ENCODE results near the gene TCF19. TPM values are rescaled to one million over a fixed set of nuclear protein-coding genes. Genes with fewer than 3 reads are reported as not detected.
A peak's percentile ranks its signal among the peaks of the same experiment; 100 is the strongest.

The TCF19 gene
- total RNA-seq, 1 experiment from 2014 or later, result 12.7 TPM

DNA sequence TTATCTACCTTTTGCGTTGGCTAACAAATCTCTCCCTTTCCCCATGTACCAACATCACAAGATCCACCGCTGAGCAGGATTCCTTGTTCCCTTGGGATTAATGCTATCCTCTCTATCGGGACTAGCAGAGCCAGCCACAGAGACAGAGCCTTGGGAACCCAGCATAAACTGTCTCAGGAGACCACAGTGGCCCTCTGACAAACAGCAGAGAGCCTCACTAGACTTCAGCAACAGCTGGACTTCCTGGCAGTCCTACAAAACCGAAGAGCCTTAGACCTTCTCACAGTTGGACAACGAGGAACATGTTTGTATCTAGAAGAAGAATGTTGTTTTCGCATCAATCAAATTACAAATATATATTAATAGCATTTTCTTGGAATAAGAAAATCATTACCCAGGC, 51.7 kb downstream of the TCF19 start (continued):
- TF ChIP-seq ZNF423 (CRISPR knock-in tag; IDR thresholded peaks at IDR 0.05) (no peak), SMAD4 (CRISPR knock-in tag; IDR thresholded peaks at IDR 0.05) (no peak), JAZF1 (CRISPR knock-in tag; IDR thresholded peaks at IDR 0.05) (no peak), FOXK1 (CRISPR knock-in tag; IDR thresholded peaks at IDR 0.05) (no peak)
- TF ChIP-seq, protein P1, sequence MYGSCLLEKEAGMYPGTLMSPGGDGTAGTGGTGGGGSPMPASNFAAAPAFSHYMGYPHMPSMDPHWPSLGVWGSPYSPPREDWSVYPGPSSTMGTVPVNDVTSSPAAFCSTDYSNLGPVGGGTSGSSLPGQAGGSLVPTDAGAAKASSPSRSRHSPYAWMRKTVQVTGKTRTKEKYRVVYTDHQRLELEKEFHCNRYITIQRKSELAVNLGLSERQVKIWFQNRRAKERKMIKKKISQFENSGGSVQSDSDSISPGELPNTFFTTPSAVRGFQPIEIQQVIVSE (CRISPR knock-in tag; IDR thresholded peaks at IDR 0.05; ENCODE audit: borderline replicate concordance), result no peak

DNA sequence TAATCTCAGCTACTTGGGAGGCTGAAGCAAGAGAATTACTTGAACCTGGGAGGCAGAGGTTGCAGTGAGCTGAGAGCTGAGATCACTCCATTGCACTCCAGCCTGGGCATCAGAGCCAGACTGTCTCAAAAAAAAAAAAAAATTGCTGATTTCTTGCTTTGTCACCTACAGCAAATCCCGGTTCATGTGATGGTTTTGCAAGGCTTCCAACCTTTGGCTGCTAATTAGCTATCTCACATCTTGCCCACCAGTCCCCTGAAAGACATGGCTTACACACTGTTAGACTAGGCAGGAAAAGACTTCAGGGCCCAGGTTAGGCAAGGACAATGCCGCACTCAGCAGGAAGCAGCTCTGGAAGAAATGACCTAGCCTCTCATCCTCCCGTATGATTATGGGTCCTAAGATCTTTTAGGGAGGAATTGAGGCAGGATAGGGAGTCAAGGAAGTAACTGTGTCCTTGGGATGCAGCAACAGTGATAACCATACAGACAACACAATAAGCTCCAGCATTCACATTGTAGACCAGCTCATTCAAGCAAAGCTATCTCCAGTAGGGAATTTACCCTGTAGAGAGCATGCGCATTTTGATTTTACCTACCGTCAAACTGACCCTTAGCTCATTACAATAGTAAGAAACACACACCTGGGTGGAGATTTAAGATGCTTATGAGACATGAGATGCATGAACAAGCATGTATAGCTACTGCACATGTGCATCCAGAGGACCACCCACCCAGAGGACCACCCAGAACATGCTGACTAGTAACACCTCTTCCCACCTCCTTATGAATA, 52.5 kb downstream of the TCF19 start:
- no peak overlapping the region for H3K4me3 Mint-ChIP-seq
- ChIA-PET POLR2A (no interaction called here), CTCF (interaction anchor here (0.6 to 3.5 kb wide), 9 partner anchors 14 to 282 kb away, joined by 3 to 29 read pairs (median 4); no protein-coding TSS in a partner anchor)
- ATAC-seq, result peak; percentile 53
- TF ChIP-seq, protein P2, sequence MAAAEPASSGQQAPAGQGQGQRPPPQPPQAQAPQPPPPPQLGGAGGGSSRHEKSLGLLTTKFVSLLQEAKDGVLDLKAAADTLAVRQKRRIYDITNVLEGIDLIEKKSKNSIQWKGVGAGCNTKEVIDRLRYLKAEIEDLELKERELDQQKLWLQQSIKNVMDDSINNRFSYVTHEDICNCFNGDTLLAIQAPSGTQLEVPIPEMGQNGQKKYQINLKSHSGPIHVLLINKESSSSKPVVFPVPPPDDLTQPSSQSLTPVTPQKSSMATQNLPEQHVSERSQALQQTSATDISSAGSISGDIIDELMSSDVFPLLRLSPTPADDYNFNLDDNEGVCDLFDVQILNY (CRISPR knock-in tag; IDR thresholded peaks at IDR 0.05), result no peak
- no peak for TF ChIP-seq SMAD4 (CRISPR knock-in tag; IDR thresholded peaks at IDR 0.05)
- no peak for TF ChIP-seq CBFB (CRISPR knock-in tag; IDR thresholded peaks at IDR 0.05; ENCODE audit: low read depth)
- no peak for TF ChIP-seq GRHL2 (CRISPR knock-in tag; IDR thresholded peaks at IDR 0.05; ENCODE audit: insufficient replicate concordance, severe bottlenecking)
- TF ChIP-seq, protein P3, sequence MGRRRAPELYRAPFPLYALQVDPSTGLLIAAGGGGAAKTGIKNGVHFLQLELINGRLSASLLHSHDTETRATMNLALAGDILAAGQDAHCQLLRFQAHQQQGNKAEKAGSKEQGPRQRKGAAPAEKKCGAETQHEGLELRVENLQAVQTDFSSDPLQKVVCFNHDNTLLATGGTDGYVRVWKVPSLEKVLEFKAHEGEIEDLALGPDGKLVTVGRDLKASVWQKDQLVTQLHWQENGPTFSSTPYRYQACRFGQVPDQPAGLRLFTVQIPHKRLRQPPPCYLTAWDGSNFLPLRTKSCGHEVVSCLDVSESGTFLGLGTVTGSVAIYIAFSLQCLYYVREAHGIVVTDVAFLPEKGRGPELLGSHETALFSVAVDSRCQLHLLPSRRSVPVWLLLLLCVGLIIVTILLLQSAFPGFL (CRISPR knock-in tag; IDR thresholded peaks at IDR 0.05; ENCODE audit: borderline replicate concordance), result no peak
- TF ChIP-seq, protein P4, sequence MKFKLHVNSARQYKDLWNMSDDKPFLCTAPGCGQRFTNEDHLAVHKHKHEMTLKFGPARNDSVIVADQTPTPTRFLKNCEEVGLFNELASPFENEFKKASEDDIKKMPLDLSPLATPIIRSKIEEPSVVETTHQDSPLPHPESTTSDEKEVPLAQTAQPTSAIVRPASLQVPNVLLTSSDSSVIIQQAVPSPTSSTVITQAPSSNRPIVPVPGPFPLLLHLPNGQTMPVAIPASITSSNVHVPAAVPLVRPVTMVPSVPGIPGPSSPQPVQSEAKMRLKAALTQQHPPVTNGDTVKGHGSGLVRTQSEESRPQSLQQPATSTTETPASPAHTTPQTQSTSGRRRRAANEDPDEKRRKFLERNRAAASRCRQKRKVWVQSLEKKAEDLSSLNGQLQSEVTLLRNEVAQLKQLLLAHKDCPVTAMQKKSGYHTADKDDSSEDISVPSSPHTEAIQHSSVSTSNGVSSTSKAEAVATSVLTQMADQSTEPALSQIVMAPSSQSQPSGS (CRISPR knock-in tag; IDR thresholded peaks at IDR 0.05; ENCODE audit: borderline replicate concordance, low read depth), result no peak
- no peak for TF ChIP-seq NFYB (CRISPR knock-in tag; conservative IDR thresholded peaks at IDR 0.05; ENCODE audit: low read depth)
- no peak for TF ChIP-seq NFATC4 (CRISPR knock-in tag; IDR thresholded peaks at IDR 0.05)
- TF ChIP-seq, protein P5, sequence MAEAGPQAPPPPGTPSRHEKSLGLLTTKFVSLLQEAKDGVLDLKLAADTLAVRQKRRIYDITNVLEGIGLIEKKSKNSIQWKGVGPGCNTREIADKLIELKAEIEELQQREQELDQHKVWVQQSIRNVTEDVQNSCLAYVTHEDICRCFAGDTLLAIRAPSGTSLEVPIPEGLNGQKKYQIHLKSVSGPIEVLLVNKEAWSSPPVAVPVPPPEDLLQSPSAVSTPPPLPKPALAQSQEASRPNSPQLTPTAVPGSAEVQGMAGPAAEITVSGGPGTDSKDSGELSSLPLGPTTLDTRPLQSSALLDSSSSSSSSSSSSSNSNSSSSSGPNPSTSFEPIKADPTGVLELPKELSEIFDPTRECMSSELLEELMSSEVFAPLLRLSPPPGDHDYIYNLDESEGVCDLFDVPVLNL (CRISPR knock-in tag; IDR thresholded peaks at IDR 0.05; ENCODE audit: borderline replicate concordance, low read depth), result no peak
- TF ChIP-seq JAZF1 (CRISPR knock-in tag; IDR thresholded peaks at IDR 0.05), result no peak
- peaks cover 23% of the 10 kb centered on the region for H3K4me1 Mint-ChIP-seq
- H3K27ac Mint-ChIP-seq, result no peak overlapping the region
- peaks cover 12% of the 10 kb centered on the region for H3K9me3 Mint-ChIP-seq
- H3K27me3 Mint-ChIP-seq (ENCODE audit: low read depth), result no peaks in the 10 kb centered on the region; the same call in 1 of the 2 replicates
- H3K36me3 Mint-ChIP-seq, result peaks cover 1% of the 10 kb centered on the region; the same call in 1 of the 2 replicates
- no peak for DNase-seq (ENCODE audit: low spot score)

Other genes with a start within 250 kb of the TCF19 start
- 65.6 to 74.1 TPM (median 69.9 TPM) in 3 replicates for gene VARS2, start 244.4 kb upstream of the TCF19 start, total RNA-seq (2021)
- gene SFTA2, start 226.4 kb upstream of the TCF19 start, total RNA-seq (2021), result 0.66 to 0.80 TPM in 2 of 3 replicates, not detected in the other
- gene MUCL3, start 217.6 kb upstream of the TCF19 start, total RNA-seq (2021), result 0.15 to 0.21 TPM (median 0.18 TPM) in 3 replicates
- gene MUC21, start 174.9 kb upstream of the TCF19 start, total RNA-seq (2021), result not detected in 3 replicates
- not detected in 3 replicates for gene MUC22, start 148.1 kb upstream of the TCF19 start, total RNA-seq (2021)
- not detected in 3 replicates for gene C6orf15, start 46.0 kb upstream of the TCF19 start, total RNA-seq (2021)
- gene PSORS1C1, start 43.8 kb upstream of the TCF19 start, total RNA-seq (2021), result 0.11 to 0.66 TPM (median 0.34 TPM) in 3 replicates
- gene CDSN, start 38.1 kb upstream of the TCF19 start, total RNA-seq (2021), result not detected in 3 replicates
- gene PSORS1C2, start 19.5 kb upstream of the TCF19 start, total RNA-seq (2021), result 0.55 to 0.85 TPM (median 0.78 TPM) in 3 replicates
- 58.7 to 62.6 TPM (median 61.4 TPM) in 3 replicates for gene CCHCR1, start 787 bp upstream of the TCF19 start, total RNA-seq (2021)
- 2,735 to 3,160 TPM (median 3,135 TPM) in 3 replicates for gene POU5F1, start 12.1 kb downstream of the TCF19 start, total RNA-seq (2021)
- gene HLA-C, start 113.5 kb downstream of the TCF19 start, total RNA-seq (2021), result 82.9 to 107 TPM (median 106 TPM) in 3 replicates
- gene HLA-B, start 198.6 kb downstream of the TCF19 start, total RNA-seq (2021), result 124 to 149 TPM (median 141 TPM) in 3 replicates
- 11.4 to 12.9 TPM (median 11.7 TPM) in 3 replicates for gene MICA, start 245.0 kb downstream of the TCF19 start, total RNA-seq (2021)

Measured in WTC11 (cell line).